AG04449 (cell line): ENCODE data around the gene ARHGAP15.

Source experiments
- CTCF ChIA-PET: fragments of 350-600 bp; formaldehyde crosslinking; extraction: SDS; loops from one replicate; lab custom pipeline; 2021; ENCODE audit warnings: antibody characterized with exemption; lab: Yijun Ruan, JAX
- POLR2A ChIA-PET: fragments of 400-600, 350-600 bp; formaldehyde crosslinking; extraction: SDS; loops from one replicate; lab custom pipeline; 2020; ENCODE audit warnings: antibody characterized with exemption, inconsistent platforms; lab: Yijun Ruan, JAX
- DNase-seq: peaks from one replicate; pipeline ENCODE4 v3.0.0-alpha.2; 2010; ENCODE audit warnings: low read depth, low spot score
- H3K4me3 ChIP-seq: 2 replicates; pipeline ENCODE4 v1.5.1; 2011; ENCODE audit warnings: low read depth, mild to moderate bottlenecking, control low read depth, low read length
- CTCF ChIP-seq: IDR thresholded peaks from one replicate; pipeline ENCODE4 v1.5.1; 2011; ENCODE audit warnings: mild to moderate bottlenecking, moderate library complexity, low read length, control low read depth, inconsistent platforms; ENCODE audit not compliant: insufficient read depth; ENCODE audit errors: missing control alignments

The ARHGAP15 gene

GRCh38 chr2:143779021-143779420 is 649.8 kb downstream of the ARHGAP15 start:
- DNase-seq, result no peak
- CTCF ChIA-PET, result no interaction called here
- POLR2A ChIA-PET, result no interaction called here
- TF ChIP-seq CTCF, result no peak
- no peak overlapping the region for H3K4me3 ChIP-seq

- H3K4me3 ChIP-seq, result no peak overlapping the region
- TF ChIP-seq CTCF, result no peak
- no peak for DNase-seq
- CTCF ChIA-PET, result no interaction called here
- POLR2A ChIA-PET, result no interaction called here
Measured at GRCh38 chr2:143786026-143786765, 657.0 kb downstream of the ARHGAP15 start.

GRCh38 chr2:143787674-143788073 is 658.5 kb downstream of the ARHGAP15 start:
- CTCF ChIA-PET, result no interaction called here
- no peak for TF ChIP-seq CTCF
- POLR2A ChIA-PET, result no interaction called here
- DNase-seq, result no peak
- no peak overlapping the region for H3K4me3 ChIP-seq

GRCh38 chr2:143792602-143793001 is 663.4 kb downstream of the ARHGAP15 start:
- ChIA-PET POLR2A (no interaction called here), CTCF (no interaction called here)
- TF ChIP-seq CTCF, result no peak
- no peak overlapping the region for H3K4me3 ChIP-seq
- no peak for DNase-seq

GRCh38 chr2:143793381-143793780 is 664.2 kb downstream of the ARHGAP15 start:
- CTCF ChIA-PET, result no interaction called here
- POLR2A ChIA-PET, result no interaction called here
- H3K4me3 ChIP-seq, result no peak overlapping the region
- TF ChIP-seq CTCF, result no peak
- DNase-seq, result no peak

GRCh38 chr2:143796051-143796450 is 666.8 kb downstream of the ARHGAP15 start:
- DNase-seq, result no peak
- CTCF ChIA-PET, result no interaction called here
- POLR2A ChIA-PET, result no interaction called here
- no peak overlapping the region for H3K4me3 ChIP-seq
- no peak for TF ChIP-seq CTCF
